ENCODE results near the gene C2CD4D. TPM values are rescaled to one million over a fixed set of nuclear protein-coding genes. Genes with fewer than 3 reads are reported as not detected.
A peak's percentile ranks its signal among the peaks of the same experiment; 100 is the strongest.

C2CD4D gene
- total RNA-seq, 2 experiments from 2014 or later, result 0.89 to 1.1 TPM

GRCh38 chr1:151805066-151805820 lies 34.4 kb downstream of the C2CD4D start, which contains the start of gene LINGO4:
Gene LINGO4, minus strand, starts transcription at chr1:151805419. Its CDS starts 2,715 bp downstream, at chr1:151802704.
- no peak for DNase-seq
- ChIA-PET POLR2A (no interaction called here), CTCF (interaction anchor here (0.5 kb wide), 1 partner anchor 115 kb away, joined by 4 read pairs; no protein-coding TSS in a partner anchor)
- H3K36me3 Mint-ChIP-seq (ENCODE audit: low read depth), result no peaks in the 10 kb centered on the region
- peaks cover 5% of the 10 kb centered on the region for H3K4me1 Mint-ChIP-seq
- no peaks in the 10 kb centered on the region for H3K9me3 Mint-ChIP-seq
- no peak within 1 kb of the TSS for H3K4me3 Mint-ChIP-seq
- H3K27ac Mint-ChIP-seq, result peak within 1 kb of the TSS; percentile 43
- H3K27me3 Mint-ChIP-seq, result no peaks in the 10 kb centered on the region

- Mint-ChIP-seq H3K4me1 (peaks cover 9% of the 10 kb centered on the region), H3K36me3 (ENCODE audit: low read depth) (no peaks in the 10 kb centered on the region)
- POLR2A ChIA-PET, result no interaction called here
Observed at GRCh38 chr1:151803915-151804314, 35.7 kb downstream of the C2CD4D start.

GRCh38 chr1:151803164-151803563 lies 36.5 kb downstream of the C2CD4D start:
- POLR2A ChIA-PET, result no interaction called here
- H3K4me1 Mint-ChIP-seq, result peaks cover 9% of the 10 kb centered on the region
- no peaks in the 10 kb centered on the region for H3K36me3 Mint-ChIP-seq (ENCODE audit: low read depth)
- H3K4me3 Mint-ChIP-seq, result no peak overlapping the region
- no peaks in the 10 kb centered on the region for H3K27me3 Mint-ChIP-seq
- H3K27ac Mint-ChIP-seq, result no peak overlapping the region
- no peak for DNase-seq
- no peaks in the 10 kb centered on the region for H3K9me3 Mint-ChIP-seq
- CTCF ChIA-PET, result interaction anchor here (1.0 to 1.2 kb wide), 5 partner anchors 8 to 40 kb away, joined by 3 read pairs; partner anchors contain the start of gene MRPL9

More at GRCh38 chr1:151803915-151804314, 35.7 kb downstream of the C2CD4D start:
- H3K27me3 Mint-ChIP-seq, result no peaks in the 10 kb centered on the region
- no peak for DNase-seq
- CTCF ChIA-PET, result interaction anchor here (0.8 to 1.2 kb wide), 4 partner anchors 7 to 33 kb away, joined by 3 read pairs; no protein-coding TSS in a partner anchor
- H3K27ac Mint-ChIP-seq, result no peak overlapping the region
- H3K9me3 Mint-ChIP-seq, result no peaks in the 10 kb centered on the region
- no peak overlapping the region for H3K4me3 Mint-ChIP-seq

GRCh38 chr1:151802372-151802771 lies 37.2 kb downstream of the C2CD4D start:
- no peaks in the 10 kb centered on the region for H3K9me3 Mint-ChIP-seq
- no peak overlapping the region for H3K27ac Mint-ChIP-seq
- H3K4me1 Mint-ChIP-seq, result peaks cover 9% of the 10 kb centered on the region
- no peaks in the 10 kb centered on the region for H3K27me3 Mint-ChIP-seq
- ChIA-PET POLR2A (no interaction called here), CTCF (interaction anchor here (1.0 to 2.0 kb wide), 5 partner anchors 13 to 39 kb away, joined by 3 to 4 read pairs (median 3); partner anchors contain the start of genes MRPL9 and TDRKH)
- no peaks in the 10 kb centered on the region for H3K36me3 Mint-ChIP-seq (ENCODE audit: low read depth)
- H3K4me3 Mint-ChIP-seq, result no peak overlapping the region
- no peak for DNase-seq

GRCh38 chr1:151801846-151802245 lies 37.8 kb downstream of the C2CD4D start:
- H3K4me1 Mint-ChIP-seq, result peaks cover 9% of the 10 kb centered on the region
- CTCF ChIA-PET, result interaction anchor here (1.0 to 2.0 kb wide), 3 partner anchors 12 to 26 kb away, joined by 3 to 4 read pairs (median 3); partner anchors contain the start of gene TDRKH

GRCh38 chr1:151801310-151801820 lies 38.3 kb downstream of the C2CD4D start:
- H3K4me3 Mint-ChIP-seq, result no peak overlapping the region
- H3K36me3 Mint-ChIP-seq (ENCODE audit: low read depth), result no peaks in the 10 kb centered on the region
- no peak overlapping the region for H3K27ac Mint-ChIP-seq
- peaks cover 9% of the 10 kb centered on the region for H3K4me1 Mint-ChIP-seq
- no peaks in the 10 kb centered on the region for H3K9me3 Mint-ChIP-seq
- CTCF ChIA-PET, result interaction anchor here (1.0 to 2.0 kb wide), 4 partner anchors 12 to 25 kb away, joined by 3 to 5 read pairs (median 4); partner anchors contain the start of gene TDRKH
- DNase-seq, result no peak
- H3K27me3 Mint-ChIP-seq, result no peaks in the 10 kb centered on the region
- POLR2A ChIA-PET, result no interaction called here

More at GRCh38 chr1:151801846-151802245, 37.8 kb downstream of the C2CD4D start:
- Mint-ChIP-seq H3K4me3 (no peak overlapping the region), H3K27ac (no peak overlapping the region), H3K36me3 (ENCODE audit: low read depth) (no peaks in the 10 kb centered on the region), H3K27me3 (no peaks in the 10 kb centered on the region), H3K9me3 (no peaks in the 10 kb centered on the region)
- POLR2A ChIA-PET, result no interaction called here
- no peak for DNase-seq

GRCh38 chr1:151800830-151801229 lies 38.8 kb downstream of the C2CD4D start:
- no peaks in the 10 kb centered on the region for H3K36me3 Mint-ChIP-seq (ENCODE audit: low read depth)
- no peak overlapping the region for H3K27ac Mint-ChIP-seq
- no peak for DNase-seq
- peaks cover 9% of the 10 kb centered on the region for H3K4me1 Mint-ChIP-seq
- H3K4me3 Mint-ChIP-seq, result no peak overlapping the region
- H3K27me3 Mint-ChIP-seq, result no peaks in the 10 kb centered on the region
- H3K9me3 Mint-ChIP-seq, result no peaks in the 10 kb centered on the region
- ChIA-PET POLR2A (no interaction called here), CTCF (interaction anchor here (1.1 to 2.0 kb wide), 4 partner anchors 10 to 21 kb away, joined by 3 to 5 read pairs (median 4); partner anchors contain the start of gene TDRKH)

GRCh38 chr1:151799179-151800022 lies 40.2 kb downstream of the C2CD4D start:
- H3K36me3 Mint-ChIP-seq (ENCODE audit: low read depth), result no peaks in the 10 kb centered on the region
- ChIA-PET CTCF (interaction anchor here (1.0 to 2.0 kb wide), 3 partner anchors 11 to 21 kb away, joined by 3 to 5 read pairs (median 5); no protein-coding TSS in a partner anchor), POLR2A (no interaction called here)
- no peaks in the 10 kb centered on the region for H3K9me3 Mint-ChIP-seq
- peaks cover 9% of the 10 kb centered on the region for H3K4me1 Mint-ChIP-seq
- H3K4me3 Mint-ChIP-seq, result no peak overlapping the region
- DNase-seq, result no peak
- no peaks in the 10 kb centered on the region for H3K27me3 Mint-ChIP-seq
- no peak overlapping the region for H3K27ac Mint-ChIP-seq

GRCh38 chr1:151798571-151798970 lies 41.0 kb downstream of the C2CD4D start:
- Mint-ChIP-seq H3K27me3 (no peaks in the 10 kb centered on the region), H3K27ac (no peak overlapping the region), H3K4me3 (no peak overlapping the region), H3K4me1 (peaks cover 9% of the 10 kb centered on the region), H3K36me3 (ENCODE audit: low read depth) (no peaks in the 10 kb centered on the region), H3K9me3 (no peaks in the 10 kb centered on the region)
- ChIA-PET CTCF (interaction anchor here (0.5 to 1.1 kb wide), 3 partner anchors 18 to 304 kb away, joined by 3 to 5 read pairs (median 3); no protein-coding TSS in a partner anchor), POLR2A (no interaction called here)
- no peak for DNase-seq

- DNase-seq, result peak; percentile 14
- Mint-ChIP-seq H3K9me3 (no peaks in the 10 kb centered on the region), H3K4me3 (peak overlapping the region; percentile 97), H3K27me3 (no peaks in the 10 kb centered on the region), H3K27ac (peak overlapping the region; percentile 89), H3K36me3 (ENCODE audit: low read depth) (peaks cover 3% of the 10 kb centered on the region), H3K4me1 (peaks cover 30% of the 10 kb centered on the region)
- ChIA-PET CTCF (interaction anchor here (1.7 kb wide), 1 partner anchor 11 kb away, joined by 6 read pairs; no protein-coding TSS in a partner anchor), POLR2A (interaction anchor here (0.5 to 0.6 kb wide), 2 partner anchors 30 to 319 kb away, joined by 3 to 5 read pairs; no protein-coding TSS in a partner anchor)
Observed at GRCh38 chr1:151790940-151791651, 48.5 kb downstream of the C2CD4D start.

- H3K36me3 Mint-ChIP-seq (ENCODE audit: low read depth), result peaks cover 3% of the 10 kb centered on the region
- H3K27me3 Mint-ChIP-seq, result no peaks in the 10 kb centered on the region
- POLR2A ChIA-PET, result interaction anchor here (0.5 to 0.9 kb wide), 4 partner anchors 30 to 318 kb away, joined by 3 to 5 read pairs (median 4); no protein-coding TSS in a partner anchor
- H3K4me1 Mint-ChIP-seq, result peaks cover 30% of the 10 kb centered on the region
- peak within 1 kb of the TSS; percentile 89 for H3K27ac Mint-ChIP-seq
- DNase-seq, result peak; percentile 99
- H3K9me3 Mint-ChIP-seq, result no peaks in the 10 kb centered on the region
- H3K4me3 Mint-ChIP-seq, result peak within 1 kb of the TSS; percentile 97
- CTCF ChIA-PET, result interaction anchor here (0.8 to 1.7 kb wide), 7 partner anchors 10 to 72 kb away, joined by 3 to 6 read pairs (median 3); no protein-coding TSS in a partner anchor
Observed at GRCh38 chr1:151790071-151790939, 49.3 kb downstream of the C2CD4D start, which contains the start of gene TDRKH. Gene TDRKH, minus strand, starts transcription at chr1:151790500. Its CDS starts 7,478 bp downstream, at chr1:151783022.
